Keratinocyte (primary cell): ENCODE data around the gene HYAL1.
"Not testable (repeated sequence)": the region's sequence is repeated elsewhere in the genome, so short reads cannot be mapped to it uniquely, and the experiment has no call there.

Experiments used
- CTCF ChIP-seq, 3 experiments: IDR thresholded peaks in 1 of 3; conservative IDR thresholded peaks in 1 of 3; optimal IDR thresholded peaks in 1 of 3; 2 replicates in 2 of 3; 3 replicates in 1 of 3; pipeline versions ENCODE3 to v1.5.1; 2011; ENCODE audit warnings: low read length in 3 of 3, mild to moderate bottlenecking in 3 of 3, moderate library complexity in 2 of 3, control low read depth in 1 of 3, inconsistent platforms in 1 of 3; ENCODE audit not compliant: insufficient read depth in 2 of 3; ENCODE audit errors: extremely low read depth in 1 of 3
- EZH2 ChIP-seq: IDR thresholded peaks from one replicate; pipeline ENCODE4 v1.6.1; 2012; ENCODE audit warnings: inconsistent platforms, mild to moderate bottlenecking, low read length, moderate library complexity

- TF ChIP-seq CTCF (optimal IDR thresholded peaks at IDR 0.05 in 1 of 3, IDR thresholded peaks at IDR 0.05 in 1 of 3, conservative IDR thresholded peaks at IDR 0.05 in 1 of 3; ENCODE audit: extremely low read depth in 1 of 3, insufficient read depth in 2 of 3, low read length in 3 of 3); EZH2: not testable (repeated sequence)
Measured at GRCh38 chr3:50262200-50262599, 41.2 kb downstream of the HYAL1 start.
